DND-41 (cell line): ENCODE measurements around the gene PNO1.
A peak's percentile ranks its signal among the peaks of the same experiment; 100 is the strongest.

Experiments
- ATAC-seq: fragments of 200-7000 bp; cut with Tn5 transposase; 3 replicates; pipeline ENCODE4 v1.9.1; 2021; ENCODE audit warnings: low read depth; ENCODE audit not compliant: insufficient read depth
- DNase-seq: peaks from one replicate; pipeline ENCODE4 v3.0.0-alpha.2; 2020
- H2AFZ ChIP-seq: 2 replicates; pipeline ENCODE4 v1.6.0; 2012; ENCODE audit warnings: low read depth, low read length
- H3K27ac ChIP-seq: 2 replicates; pipeline ENCODE4 v1.5.1; 2012; ENCODE audit warnings: low read length, inconsistent platforms
- H3K27me3 ChIP-seq: fragments of 200-600 bp; sonication (generic); 2 replicates; pipeline ENCODE4 v1.6.0; 2012; ENCODE audit warnings: low read length, mild to moderate bottlenecking, inconsistent platforms; ENCODE audit not compliant: insufficient read depth, poor library complexity
- H3K36me3 ChIP-seq: 2 replicates; pipeline ENCODE4 v1.5.1; 2012; ENCODE audit warnings: low read length, inconsistent platforms; ENCODE audit not compliant: insufficient read depth
- H3K4me1 ChIP-seq: 2 replicates; pipeline ENCODE4 v1.5.1; 2012; ENCODE audit warnings: mild to moderate bottlenecking, low read length; ENCODE audit not compliant: insufficient read depth
- H3K4me2 ChIP-seq: 2 replicates; pipeline ENCODE4 v1.6.0; 2012; ENCODE audit warnings: mild to moderate bottlenecking, moderate library complexity, low read length, inconsistent platforms; ENCODE audit not compliant: insufficient read depth
- H3K4me3 ChIP-seq, 2 experiments: fragments of 200-600 bp in 1 of 2; shearing (Covaris generic) in 1 of 2; 2 replicates each; pipeline ENCODE4 v1.5.1; 2012 to 2016; ENCODE audit warnings: inconsistent platforms in 2 of 2, low read length in 2 of 2, mild to moderate bottlenecking in 2 of 2, low read depth in 1 of 2, moderate library complexity in 1 of 2
- H3K79me2 ChIP-seq: 2 replicates; pipeline ENCODE4 v1.6.0; 2012; ENCODE audit warnings: low read length, inconsistent platforms; ENCODE audit not compliant: insufficient read depth
- H3K9ac ChIP-seq: 2 replicates; pipeline ENCODE4 v1.6.0; 2012; ENCODE audit warnings: low read depth, mild to moderate bottlenecking, inconsistent platforms, low read length, moderate library complexity
- H3K9me3 ChIP-seq: 2 replicates; pipeline ENCODE4 v1.5.1; 2012; ENCODE audit warnings: low read length, moderate library complexity, mild to moderate bottlenecking, inconsistent platforms; ENCODE audit not compliant: insufficient read depth, severe bottlenecking
- H4K20me1 ChIP-seq: 2 replicates; pipeline ENCODE4 v1.6.0; 2012; ENCODE audit warnings: low read length; ENCODE audit not compliant: insufficient read depth
- EZH2 ChIP-seq: IDR thresholded peaks from 3 replicates; pipeline ENCODE4 v1.6.1; 2012; ENCODE audit warnings: borderline replicate concordance, low read depth, mild to moderate bottlenecking, moderate library complexity, low read length, inconsistent platforms; ENCODE audit not compliant: severe bottlenecking
- TF ChIP-seq, protein P1 (sequence below): IDR thresholded peaks from 2 replicates; pipeline ENCODE4 v1.5.1; 2012; ENCODE audit warnings: borderline replicate concordance, low read length, moderate library complexity, mild to moderate bottlenecking; ENCODE audit not compliant: poor library complexity, severe bottlenecking; ENCODE audit errors: extremely low read depth

The PNO1 gene

DNA sequence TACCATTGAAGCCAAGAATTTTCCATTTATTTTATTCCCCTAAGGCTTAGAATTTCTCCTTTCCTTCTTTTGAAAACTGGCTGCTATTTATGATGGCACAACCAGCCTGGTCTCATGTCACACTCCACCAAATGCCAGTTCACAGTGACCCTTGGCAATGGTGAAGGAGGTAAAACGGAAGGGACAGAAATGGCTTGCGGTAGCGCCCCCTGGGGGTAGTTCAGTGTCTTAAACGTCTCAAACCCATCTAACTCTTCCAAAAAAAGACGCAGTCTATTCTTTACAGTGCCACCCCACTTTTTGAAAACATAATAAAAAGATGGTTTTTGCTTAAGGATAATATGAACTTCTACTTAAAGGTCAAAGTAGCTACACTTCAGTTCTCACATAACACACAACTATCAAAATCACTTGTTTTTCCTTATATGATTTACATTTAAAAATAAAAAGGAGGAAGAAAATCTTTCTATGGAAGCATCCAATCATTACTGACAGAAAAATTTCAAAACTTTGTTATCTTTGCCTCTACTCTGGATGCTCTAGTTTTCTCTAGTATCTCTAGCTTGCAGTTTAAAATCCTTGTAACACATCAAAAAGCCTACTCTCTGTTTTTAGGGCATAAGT lies 28.0 kb downstream of the PNO1 start:
- Histone ChIP-seq H3K4me1 (no peaks in the 10 kb centered on the region), H3K4me3 (no peak overlapping the region), H2AFZ (no peak overlapping the region), H3K9me3 (no peaks in the 10 kb centered on the region), H3K4me2 (no peak overlapping the region), H3K36me3 (peaks cover 57% of the 10 kb centered on the region), H3K27ac (no peak overlapping the region), H3K9ac (no peak overlapping the region), H4K20me1 (peaks cover 24% of the 10 kb centered on the region), H3K27me3 (no peaks in the 10 kb centered on the region), H3K79me2 (peaks cover 58% of the 10 kb centered on the region)
- ATAC-seq (peak; percentile 70), DNase-seq (peak; percentile 48)
- no peak for TF ChIP-seq EZH2
- TF ChIP-seq, protein P1, sequence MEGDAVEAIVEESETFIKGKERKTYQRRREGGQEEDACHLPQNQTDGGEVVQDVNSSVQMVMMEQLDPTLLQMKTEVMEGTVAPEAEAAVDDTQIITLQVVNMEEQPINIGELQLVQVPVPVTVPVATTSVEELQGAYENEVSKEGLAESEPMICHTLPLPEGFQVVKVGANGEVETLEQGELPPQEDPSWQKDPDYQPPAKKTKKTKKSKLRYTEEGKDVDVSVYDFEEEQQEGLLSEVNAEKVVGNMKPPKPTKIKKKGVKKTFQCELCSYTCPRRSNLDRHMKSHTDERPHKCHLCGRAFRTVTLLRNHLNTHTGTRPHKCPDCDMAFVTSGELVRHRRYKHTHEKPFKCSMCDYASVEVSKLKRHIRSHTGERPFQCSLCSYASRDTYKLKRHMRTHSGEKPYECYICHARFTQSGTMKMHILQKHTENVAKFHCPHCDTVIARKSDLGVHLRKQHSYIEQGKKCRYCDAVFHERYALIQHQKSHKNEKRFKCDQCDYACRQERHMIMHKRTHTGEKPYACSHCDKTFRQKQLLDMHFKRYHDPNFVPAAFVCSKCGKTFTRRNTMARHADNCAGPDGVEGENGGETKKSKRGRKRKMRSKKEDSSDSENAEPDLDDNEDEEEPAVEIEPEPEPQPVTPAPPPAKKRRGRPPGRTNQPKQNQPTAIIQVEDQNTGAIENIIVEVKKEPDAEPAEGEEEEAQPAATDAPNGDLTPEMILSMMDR = peak; percentile 72

- ATAC-seq (no peak), DNase-seq (no peak)
- Histone ChIP-seq H2AFZ (no peak overlapping the region), H3K36me3 (peaks cover 41% of the 10 kb centered on the region), H3K27ac (no peak overlapping the region), H3K4me1 (no peaks in the 10 kb centered on the region), H3K4me2 (no peak overlapping the region), H3K79me2 (peaks cover 75% of the 10 kb centered on the region), H4K20me1 (peaks cover 33% of the 10 kb centered on the region), H3K9ac (no peak overlapping the region), H3K27me3 (no peaks in the 10 kb centered on the region), H3K4me3 (no peak overlapping the region), H3K9me3 (no peaks in the 10 kb centered on the region)
- TF ChIP-seq, protein P1 = no peak
- TF ChIP-seq EZH2 = no peak
Observed at GRCh38 chr2:68187329-68187728, 29.6 kb downstream of the PNO1 start.

DNA sequence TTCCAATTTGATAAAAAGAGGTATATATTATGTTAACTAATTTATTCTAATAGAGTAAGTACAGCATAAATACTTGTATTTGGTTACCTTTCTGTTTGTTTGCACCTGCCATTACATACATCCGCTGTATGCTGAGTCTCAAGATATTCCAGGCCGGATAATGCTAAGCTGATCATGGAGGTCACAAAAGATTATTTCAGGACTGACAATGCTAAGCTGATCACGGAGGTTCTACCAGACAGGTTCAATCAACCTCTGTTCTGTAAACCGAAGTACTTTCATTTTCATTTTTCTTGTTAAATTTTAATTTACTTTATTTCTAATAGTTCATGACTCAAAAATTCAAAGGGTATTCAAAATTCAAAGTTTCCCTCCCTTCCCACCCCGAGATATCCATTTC lies 31.1 kb downstream of the PNO1 start:
- no peaks in the 10 kb centered on the region for H3K27me3 ChIP-seq
- H3K9me3 ChIP-seq = no peaks in the 10 kb centered on the region
- TF ChIP-seq, protein P1 = no peak
- TF ChIP-seq EZH2 = no peak
- peaks cover 30% of the 10 kb centered on the region for H3K36me3 ChIP-seq
- no peak overlapping the region for H3K4me2 ChIP-seq
- no peak overlapping the region for H3K4me3 ChIP-seq
- H4K20me1 ChIP-seq = peaks cover 30% of the 10 kb centered on the region; the same call in 1 of the 2 replicates
- H2AFZ ChIP-seq = no peak overlapping the region
- no peaks in the 10 kb centered on the region for H3K4me1 ChIP-seq
- ATAC-seq = no peak
- peaks cover 87% of the 10 kb centered on the region for H3K79me2 ChIP-seq
- H3K9ac ChIP-seq = no peak overlapping the region
- no peak for DNase-seq
- H3K27ac ChIP-seq = no peak overlapping the region
